AG10803 (cell line): ENCODE data around the gene IPO9.
A peak's percentile ranks its signal among the peaks of the same experiment; 100 is the strongest.

Experiments used
- DNase-seq: peaks from one replicate; pipeline ENCODE4 v3.0.0; 2010; ENCODE audit warnings: low read depth
- H3K4me3 ChIP-seq: 2 replicates; pipeline ENCODE4 v1.5.1; 2011; ENCODE audit warnings: mild to moderate bottlenecking, low read length, control low read depth
- TF ChIP-seq, protein P1 (sequence below): conservative IDR thresholded peaks from 2 replicates; pipeline ENCODE4 v1.5.1; 2011; ENCODE audit warnings: mild to moderate bottlenecking, low read length, control low read depth, inconsistent platforms

IPO9 gene

GRCh38 chr1:201895120-201895665 is 66.2 kb downstream of the IPO9 start:
- TF ChIP-seq, protein P1, sequence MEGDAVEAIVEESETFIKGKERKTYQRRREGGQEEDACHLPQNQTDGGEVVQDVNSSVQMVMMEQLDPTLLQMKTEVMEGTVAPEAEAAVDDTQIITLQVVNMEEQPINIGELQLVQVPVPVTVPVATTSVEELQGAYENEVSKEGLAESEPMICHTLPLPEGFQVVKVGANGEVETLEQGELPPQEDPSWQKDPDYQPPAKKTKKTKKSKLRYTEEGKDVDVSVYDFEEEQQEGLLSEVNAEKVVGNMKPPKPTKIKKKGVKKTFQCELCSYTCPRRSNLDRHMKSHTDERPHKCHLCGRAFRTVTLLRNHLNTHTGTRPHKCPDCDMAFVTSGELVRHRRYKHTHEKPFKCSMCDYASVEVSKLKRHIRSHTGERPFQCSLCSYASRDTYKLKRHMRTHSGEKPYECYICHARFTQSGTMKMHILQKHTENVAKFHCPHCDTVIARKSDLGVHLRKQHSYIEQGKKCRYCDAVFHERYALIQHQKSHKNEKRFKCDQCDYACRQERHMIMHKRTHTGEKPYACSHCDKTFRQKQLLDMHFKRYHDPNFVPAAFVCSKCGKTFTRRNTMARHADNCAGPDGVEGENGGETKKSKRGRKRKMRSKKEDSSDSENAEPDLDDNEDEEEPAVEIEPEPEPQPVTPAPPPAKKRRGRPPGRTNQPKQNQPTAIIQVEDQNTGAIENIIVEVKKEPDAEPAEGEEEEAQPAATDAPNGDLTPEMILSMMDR, result no peak
- no peak overlapping the region for H3K4me3 ChIP-seq
- DNase-seq, result no peak

DNA sequence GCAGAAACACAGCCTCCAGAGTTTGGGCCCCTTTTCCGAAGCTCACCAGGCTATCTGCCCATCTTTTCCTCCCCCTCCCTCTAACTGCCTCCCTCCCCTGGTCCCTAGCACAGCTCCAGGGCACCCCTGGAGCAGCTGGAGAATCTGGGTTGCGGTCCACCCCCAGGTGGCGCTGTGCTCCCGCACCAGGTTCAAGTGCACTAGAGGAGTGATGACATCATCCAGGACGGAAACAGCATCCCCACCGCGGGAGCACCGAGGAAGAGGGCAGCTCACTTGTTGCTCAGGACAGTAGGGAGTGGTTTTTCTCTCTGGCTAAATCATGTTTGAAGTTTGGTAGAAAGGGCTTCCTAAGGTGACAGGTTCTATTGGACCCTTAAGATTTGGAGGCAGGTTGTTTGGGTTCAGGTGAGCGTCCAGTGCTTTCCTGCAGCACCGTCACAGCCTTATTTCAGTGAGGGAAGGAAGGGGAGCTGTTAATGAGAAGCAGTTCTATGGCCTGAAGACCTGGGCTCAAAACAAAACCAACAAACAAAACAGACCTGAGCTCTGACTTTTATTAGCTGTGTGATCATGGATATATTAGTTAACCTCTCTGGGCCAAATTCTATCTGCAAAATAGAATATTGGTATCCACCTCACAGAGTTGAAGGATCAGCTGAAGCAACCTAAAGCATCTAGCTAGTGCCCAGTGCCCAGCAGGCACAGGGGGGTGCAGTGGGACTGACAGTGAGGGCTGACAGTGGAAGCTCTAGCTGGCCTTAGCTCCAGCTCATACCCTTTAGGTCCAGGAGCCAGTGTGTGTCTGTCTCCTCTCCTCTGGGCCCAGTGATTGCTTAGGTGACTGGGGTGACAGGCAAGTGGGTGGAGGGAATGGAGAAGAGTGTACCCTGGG is 67.2 kb downstream of the IPO9 start:
- DNase-seq, result peak; percentile 88
- H3K4me3 ChIP-seq, result no peak overlapping the region
- TF ChIP-seq, protein P1, result peak; percentile 92

DNA sequence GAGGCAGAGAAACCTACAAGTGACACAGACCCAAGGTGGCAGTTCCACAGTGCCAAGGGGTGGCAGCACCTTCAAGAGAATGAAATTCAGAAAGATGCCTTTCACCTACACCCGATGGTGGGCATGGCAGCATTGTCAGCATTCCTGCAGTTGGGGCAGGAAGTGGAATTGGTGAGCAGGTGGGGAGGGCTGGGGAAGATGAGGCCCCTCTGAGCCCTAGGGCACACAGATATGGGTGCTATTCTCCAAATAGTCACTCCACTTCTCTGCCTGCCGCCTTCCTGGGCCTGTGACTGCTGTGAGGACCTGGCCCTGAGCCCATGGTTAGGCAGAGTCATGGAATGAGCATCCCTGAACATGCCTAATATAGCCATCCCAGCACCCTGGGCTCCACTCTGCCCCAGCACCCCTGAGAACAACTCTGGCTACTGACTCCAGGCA is 68.0 kb downstream of the IPO9 start:
- no peak overlapping the region for H3K4me3 ChIP-seq
- peak; percentile 80 for DNase-seq
- TF ChIP-seq, protein P1, result peak; percentile 21

GRCh38 chr1:201898240-201898894 is 69.4 kb downstream of the IPO9 start:
- H3K4me3 ChIP-seq, result no peak overlapping the region
- DNase-seq, result no peak
- TF ChIP-seq, protein P1, result no peak

GRCh38 chr1:201898992-201899391 is 70.0 kb downstream of the IPO9 start:
- TF ChIP-seq, protein P1, result no peak
- no peak for DNase-seq
- H3K4me3 ChIP-seq, result no peak overlapping the region

DNA sequence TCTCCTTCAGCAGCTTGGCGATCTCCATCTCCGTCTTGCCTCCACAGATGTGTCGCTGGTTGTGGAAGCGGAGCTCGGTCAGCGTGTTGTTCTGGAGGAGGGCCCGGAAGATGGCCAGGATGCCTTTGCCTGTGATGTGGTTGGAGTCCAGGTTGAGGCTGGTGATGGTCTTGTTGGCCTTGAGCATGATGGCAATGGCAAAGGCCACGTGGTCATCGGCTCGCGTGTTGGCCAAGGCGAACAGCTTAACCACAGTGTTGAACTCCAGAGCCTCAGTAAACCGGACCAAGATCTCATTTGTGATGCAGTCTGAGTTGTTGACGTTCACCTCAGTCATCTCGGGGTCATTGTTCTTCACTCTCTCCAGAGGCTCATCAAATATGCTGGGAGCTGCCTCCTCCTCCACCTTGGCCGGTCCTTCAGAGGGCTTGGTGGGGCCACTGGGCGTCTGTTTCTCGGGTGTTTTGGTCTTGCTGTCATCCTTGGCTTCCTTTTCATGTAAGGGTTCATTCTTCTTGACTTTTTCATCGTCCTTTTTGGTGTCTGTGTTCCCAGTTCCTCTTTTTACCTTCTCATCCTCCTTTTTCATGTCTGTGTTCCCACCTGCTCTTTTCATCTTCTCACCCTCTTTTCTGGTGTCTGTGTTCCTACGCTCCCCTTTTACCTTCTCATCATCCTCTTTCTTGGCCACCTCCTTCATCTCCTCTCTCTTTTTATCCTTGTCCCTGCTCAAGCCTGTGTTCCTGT is 70.9 kb downstream of the IPO9 start:
- TF ChIP-seq, protein P1, result no peak
- H3K4me3 ChIP-seq, result no peak overlapping the region
- no peak for DNase-seq
